VCaP (cell line): ENCODE measurements around the gene RNF222.

Experiments
- H3K27ac ChIP-seq: fragments of 450-650 bp; 2 replicates; pipeline ENCODE4 v1.5.1; 2017
- TF ChIP-seq, protein P1 (sequence below): fragments of 450-650 bp; conservative IDR thresholded peaks from 2 replicates; pipeline ENCODE4 v1.5.1; 2017; ENCODE audit warnings: mild to moderate bottlenecking, moderate library complexity

The RNF222 gene

DNA sequence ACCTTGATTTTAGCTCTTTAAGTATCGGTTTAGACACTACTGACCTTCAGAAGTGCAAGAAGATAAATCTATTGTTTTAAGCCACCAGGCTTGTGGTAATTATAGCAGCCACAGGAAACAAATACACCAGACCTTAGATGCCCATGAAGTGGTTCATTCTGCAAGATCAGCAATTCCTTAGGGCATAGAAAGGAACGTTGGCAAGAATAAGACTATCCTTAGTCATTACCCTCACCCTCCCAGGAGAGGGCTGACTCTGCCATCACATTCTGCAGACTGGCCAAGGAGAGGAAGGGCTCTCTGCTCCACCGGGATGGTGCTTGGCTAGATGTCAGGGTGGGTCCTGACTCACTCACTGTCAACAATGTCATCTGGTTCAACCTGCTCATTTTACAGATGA is 23.9 kb upstream of the RNF222 start:
- TF ChIP-seq, protein P1, sequence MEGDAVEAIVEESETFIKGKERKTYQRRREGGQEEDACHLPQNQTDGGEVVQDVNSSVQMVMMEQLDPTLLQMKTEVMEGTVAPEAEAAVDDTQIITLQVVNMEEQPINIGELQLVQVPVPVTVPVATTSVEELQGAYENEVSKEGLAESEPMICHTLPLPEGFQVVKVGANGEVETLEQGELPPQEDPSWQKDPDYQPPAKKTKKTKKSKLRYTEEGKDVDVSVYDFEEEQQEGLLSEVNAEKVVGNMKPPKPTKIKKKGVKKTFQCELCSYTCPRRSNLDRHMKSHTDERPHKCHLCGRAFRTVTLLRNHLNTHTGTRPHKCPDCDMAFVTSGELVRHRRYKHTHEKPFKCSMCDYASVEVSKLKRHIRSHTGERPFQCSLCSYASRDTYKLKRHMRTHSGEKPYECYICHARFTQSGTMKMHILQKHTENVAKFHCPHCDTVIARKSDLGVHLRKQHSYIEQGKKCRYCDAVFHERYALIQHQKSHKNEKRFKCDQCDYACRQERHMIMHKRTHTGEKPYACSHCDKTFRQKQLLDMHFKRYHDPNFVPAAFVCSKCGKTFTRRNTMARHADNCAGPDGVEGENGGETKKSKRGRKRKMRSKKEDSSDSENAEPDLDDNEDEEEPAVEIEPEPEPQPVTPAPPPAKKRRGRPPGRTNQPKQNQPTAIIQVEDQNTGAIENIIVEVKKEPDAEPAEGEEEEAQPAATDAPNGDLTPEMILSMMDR, result no peak
- no peak overlapping the region for H3K27ac ChIP-seq

DNA sequence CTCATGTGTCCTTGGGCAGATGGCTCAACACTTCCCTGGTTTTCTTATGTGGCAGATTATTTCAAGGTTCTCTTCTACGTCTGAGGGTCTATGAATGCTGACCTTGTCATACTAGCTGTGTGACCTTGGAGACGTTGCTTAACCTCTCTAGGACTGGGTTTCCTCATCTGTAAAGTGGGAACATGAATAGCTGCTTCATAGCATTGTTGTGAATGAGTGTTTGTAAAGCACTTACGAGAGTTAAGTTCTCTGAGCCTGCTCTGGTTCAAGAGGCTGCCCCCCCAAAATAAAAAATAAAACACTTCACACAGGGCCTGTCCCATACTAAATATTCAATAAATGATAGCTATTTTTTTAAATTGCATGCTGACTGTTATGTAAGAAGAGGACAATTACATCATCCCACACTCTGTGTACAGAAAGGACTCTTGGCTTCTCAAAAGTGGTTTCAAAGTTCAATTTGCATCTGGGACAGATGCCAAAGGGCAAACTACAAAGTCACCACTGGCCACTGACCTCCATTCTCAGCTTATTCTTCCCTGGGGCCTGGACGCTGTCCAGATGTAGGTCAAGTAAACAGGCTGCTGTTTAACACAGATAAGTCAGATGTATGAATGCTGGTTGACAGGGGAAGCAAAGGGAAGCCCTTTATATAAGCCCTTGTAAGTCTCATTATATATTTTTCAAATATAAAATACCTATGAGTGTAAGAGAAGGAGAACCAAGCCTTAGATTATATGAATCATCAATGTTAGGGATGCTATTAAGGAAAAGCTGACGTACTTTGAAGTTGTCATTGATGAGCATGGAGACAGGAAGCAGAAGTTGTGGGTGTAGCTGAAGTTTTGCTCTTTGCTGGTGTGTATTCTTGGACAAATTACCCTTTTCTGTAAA is 22.7 kb upstream of the RNF222 start:
- H3K27ac ChIP-seq, result peak overlapping the region; percentile 40
- TF ChIP-seq, protein P1, result no peak

DNA sequence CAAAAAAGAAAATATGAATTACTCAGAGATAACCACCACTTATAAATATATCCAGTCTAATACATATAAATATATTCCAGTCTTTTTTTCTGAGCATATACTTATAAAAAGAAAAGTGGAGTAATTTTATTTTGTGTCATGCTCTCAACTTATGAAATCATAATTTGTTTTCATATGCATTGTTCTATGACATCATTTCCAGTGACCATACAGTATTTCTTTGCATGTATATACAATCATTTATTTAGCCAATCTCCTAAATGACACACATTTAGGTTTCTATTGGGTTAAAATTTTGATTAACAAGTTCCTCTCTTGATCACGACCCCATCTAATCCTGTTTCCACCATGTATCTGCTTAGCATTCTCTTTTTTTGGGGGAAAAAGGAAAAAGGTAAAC is 21.7 kb upstream of the RNF222 start:
- H3K27ac ChIP-seq, result peak overlapping the region; percentile 40; the same call in 1 of the 2 replicates
- TF ChIP-seq, protein P1, result no peak

DNA sequence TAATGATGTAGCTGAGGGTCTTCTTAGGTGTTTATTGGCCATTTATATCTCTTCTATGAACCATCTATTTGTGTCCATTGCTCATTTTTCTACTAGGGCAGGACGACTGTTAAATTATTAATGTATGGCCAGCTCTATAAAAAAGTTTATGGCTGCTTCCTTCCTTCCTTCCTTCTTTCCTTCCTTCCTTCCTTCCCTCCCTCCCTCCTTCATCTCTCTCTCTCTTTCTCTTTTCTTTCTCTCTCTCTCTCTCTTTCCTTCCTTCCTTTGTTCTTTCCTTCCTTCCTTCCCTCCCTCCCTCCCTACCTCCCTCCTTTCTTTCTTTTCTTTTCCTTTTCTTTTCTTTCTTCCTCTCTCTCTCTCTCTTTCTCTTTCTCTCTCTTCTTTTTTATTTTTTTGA is 20.8 kb upstream of the RNF222 start:
- TF ChIP-seq, protein P1, result no peak
- no peak overlapping the region for H3K27ac ChIP-seq

DNA sequence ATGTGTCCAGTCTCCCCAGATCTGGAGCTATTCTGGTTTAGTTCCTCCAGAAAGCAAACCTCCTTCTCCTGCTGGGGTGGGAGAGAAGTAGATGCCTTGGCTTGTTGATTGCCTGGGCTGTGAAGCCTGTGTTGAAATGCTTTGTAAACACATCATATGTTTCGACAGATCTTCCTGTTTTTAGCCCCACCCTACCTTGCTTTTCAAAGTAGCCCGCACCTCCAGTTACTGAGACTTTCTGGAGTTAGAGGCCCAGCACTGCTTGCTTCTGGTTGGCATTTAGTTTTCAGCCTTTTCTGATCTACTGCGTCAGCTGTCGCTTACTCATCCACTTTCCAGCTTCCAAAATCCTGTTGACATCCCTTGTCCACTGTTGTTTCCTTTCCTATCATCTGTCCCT is 20.2 kb upstream of the RNF222 start:
- H3K27ac ChIP-seq, result no peak overlapping the region
- TF ChIP-seq, protein P1, result no peak

DNA sequence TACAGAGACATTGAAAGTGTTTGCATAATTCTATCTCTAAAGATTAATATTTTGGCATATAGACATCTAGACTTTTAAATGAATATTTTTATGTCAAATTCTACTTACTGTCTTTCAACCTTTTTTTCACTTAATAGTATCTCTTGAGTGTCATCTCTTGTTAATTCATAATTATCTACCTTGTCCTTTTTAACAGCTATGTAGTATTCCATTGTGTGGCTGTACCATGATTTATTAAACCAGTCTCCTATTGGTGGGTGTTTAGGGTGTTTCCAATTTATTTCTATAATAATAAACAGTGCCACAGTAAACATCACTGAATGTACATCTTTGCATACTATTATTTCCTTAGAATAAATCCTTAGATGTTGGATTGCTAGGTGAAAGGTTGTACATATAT is 16.3 kb upstream of the RNF222 start:
- TF ChIP-seq, protein P1, result no peak
- H3K27ac ChIP-seq, result no peak overlapping the region

DNA sequence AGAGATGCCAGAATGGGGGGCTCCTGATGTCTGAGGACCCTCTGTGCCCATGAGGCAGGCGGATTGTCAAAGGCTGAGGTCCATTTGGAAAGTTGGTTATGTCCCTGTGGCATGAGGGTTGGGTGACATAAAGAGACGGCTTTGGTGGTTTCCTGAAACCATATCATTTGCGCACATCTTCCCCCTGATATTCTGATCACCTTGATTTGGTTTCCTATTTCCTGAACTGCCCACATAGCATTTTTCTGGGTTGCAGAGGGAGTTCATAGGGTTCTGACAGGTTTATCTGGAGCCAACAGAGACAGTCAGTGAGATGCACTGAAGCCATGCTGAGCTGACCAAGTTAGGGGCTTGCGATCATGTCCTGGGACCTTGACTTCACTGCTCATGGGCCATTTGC is 15.7 kb upstream of the RNF222 start:
- TF ChIP-seq, protein P1, result no peak
- no peak overlapping the region for H3K27ac ChIP-seq
